TTC549 (cell line): ENCODE measurements around the gene IL23A.
"Not testable (repeated sequence)": the region's sequence is repeated elsewhere in the genome, so short reads cannot be mapped to it uniquely, and the experiment has no call there.

Experiments used
- FAIRE-seq: peaks from 2 replicates; lab custom pipeline; 2012; peaks lifted over from hg19 to GRCh38; lab: Jason Lieb, UNC

IL23A gene

GRCh38 chr12:56326533-56326932, 12.2 kb upstream of the IL23A start:
- FAIRE-seq, result no peak

GRCh38 chr12:56330936-56331490, 7.7 kb upstream of the IL23A start:
- no peak for FAIRE-seq

- FAIRE-seq, result no peak
Measured at GRCh38 chr12:56332512-56333196, 6.0 kb upstream of the IL23A start.

GRCh38 chr12:56333197-56333678, 5.4 kb upstream of the IL23A start:
- FAIRE-seq, result no peak

- peak; percentile 83 for FAIRE-seq
Measured at GRCh38 chr12:56333679-56334489, 4.8 kb upstream of the IL23A start, which contains the start of gene PAN2. PAN2 (minus strand) TSS chr12:56334000; CDS start chr12:56333094, 906 bp downstream.

- FAIRE-seq, result no peak
Measured at GRCh38 chr12:56334490-56334793, 4.2 kb upstream of the IL23A start.

GRCh38 chr12:56335527-56335926, 3.2 kb upstream of the IL23A start:
- not testable (repeated sequence) for FAIRE-seq

GRCh38 chr12:56336361-56337167, 2.1 kb upstream of the IL23A start:
- FAIRE-seq, result no peak

GRCh38 chr12:56337753-56338251, 882 bp upstream of the IL23A start:
- FAIRE-seq, result no peak

GRCh38 chr12:56339158-56339422, 406 bp downstream of the IL23A start:
- FAIRE-seq, result no peak

- FAIRE-seq, result no peak
Measured at GRCh38 chr12:56341616-56342015, 2.9 kb downstream of the IL23A start.

- FAIRE-seq, result not testable (repeated sequence)
Measured at GRCh38 chr12:56342290-56342689, 3.6 kb downstream of the IL23A start.

GRCh38 chr12:56346675-56347074, 8.0 kb downstream of the IL23A start:
- FAIRE-seq, result no peak

- not testable (repeated sequence) for FAIRE-seq
Measured at GRCh38 chr12:56347255-56347654, 8.6 kb downstream of the IL23A start.

GRCh38 chr12:56348776-56349175, 10.1 kb downstream of the IL23A start:
- FAIRE-seq, result no peak

- no peak for FAIRE-seq
Measured at GRCh38 chr12:56350662-56351061, 12.0 kb downstream of the IL23A start.

GRCh38 chr12:56351325-56351724, 12.6 kb downstream of the IL23A start:
- FAIRE-seq, result no peak

- FAIRE-seq, result no peak
Measured at GRCh38 chr12:56358836-56359532, 20.3 kb downstream of the IL23A start.

GRCh38 chr12:56359851-56360767, 21.4 kb downstream of the IL23A start, which contains the start of gene STAT2:
STAT2 (minus strand) TSS chr12:56360107; CDS start chr12:56356571, 3,536 bp downstream.
- peak; percentile 98 for FAIRE-seq

- FAIRE-seq, result no peak
Measured at GRCh38 chr12:56361487-56362129, 22.9 kb downstream of the IL23A start.
